Choroid plexus epithelial cell (primary cell): ENCODE results near the gene HEG1.
"Not testable (repeated sequence)": the region's sequence is repeated elsewhere in the genome, so short reads cannot be mapped to it uniquely, and the experiment has no call there.

Experiments used
- DNase-seq: peaks from one replicate; pipeline ENCODE4 v3.0.0-alpha.2; 2010; ENCODE audit warnings: low read depth
- H3K4me3 ChIP-seq: 2 replicates; pipeline ENCODE4 v1.5.1; 2011; ENCODE audit warnings: low read depth, mild to moderate bottlenecking, control low read depth, low read length, moderate library complexity
- TF ChIP-seq, protein P1 (sequence below): conservative IDR thresholded peaks from 2 replicates; pipeline ENCODE4 v1.5.1; 2011; ENCODE audit warnings: low read depth, mild to moderate bottlenecking, control low read depth, inconsistent platforms, low read length, moderate library complexity

HEG1 gene

DNA sequence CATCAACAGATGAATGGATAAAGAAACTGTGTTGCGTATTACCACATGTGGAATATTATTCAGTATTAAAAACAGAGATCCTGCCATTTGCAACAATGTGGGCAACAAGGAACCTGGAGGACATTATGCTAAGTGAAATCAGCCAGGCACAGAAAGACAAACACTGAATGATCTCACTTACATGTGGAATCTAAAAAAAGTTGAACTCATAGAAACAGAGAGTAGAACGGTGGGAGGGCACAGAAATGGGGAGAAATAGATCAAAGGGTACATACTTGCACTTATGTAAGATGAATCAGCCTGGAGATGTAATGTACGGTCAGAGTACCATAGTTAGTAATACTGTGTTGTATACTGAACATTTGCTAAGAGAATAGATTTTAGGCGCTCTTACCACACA is 91.4 kb downstream of the HEG1 start:
- TF ChIP-seq, protein P1, sequence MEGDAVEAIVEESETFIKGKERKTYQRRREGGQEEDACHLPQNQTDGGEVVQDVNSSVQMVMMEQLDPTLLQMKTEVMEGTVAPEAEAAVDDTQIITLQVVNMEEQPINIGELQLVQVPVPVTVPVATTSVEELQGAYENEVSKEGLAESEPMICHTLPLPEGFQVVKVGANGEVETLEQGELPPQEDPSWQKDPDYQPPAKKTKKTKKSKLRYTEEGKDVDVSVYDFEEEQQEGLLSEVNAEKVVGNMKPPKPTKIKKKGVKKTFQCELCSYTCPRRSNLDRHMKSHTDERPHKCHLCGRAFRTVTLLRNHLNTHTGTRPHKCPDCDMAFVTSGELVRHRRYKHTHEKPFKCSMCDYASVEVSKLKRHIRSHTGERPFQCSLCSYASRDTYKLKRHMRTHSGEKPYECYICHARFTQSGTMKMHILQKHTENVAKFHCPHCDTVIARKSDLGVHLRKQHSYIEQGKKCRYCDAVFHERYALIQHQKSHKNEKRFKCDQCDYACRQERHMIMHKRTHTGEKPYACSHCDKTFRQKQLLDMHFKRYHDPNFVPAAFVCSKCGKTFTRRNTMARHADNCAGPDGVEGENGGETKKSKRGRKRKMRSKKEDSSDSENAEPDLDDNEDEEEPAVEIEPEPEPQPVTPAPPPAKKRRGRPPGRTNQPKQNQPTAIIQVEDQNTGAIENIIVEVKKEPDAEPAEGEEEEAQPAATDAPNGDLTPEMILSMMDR: no peak
- peak; percentile 83 for DNase-seq
- H3K4me3 ChIP-seq: no peak overlapping the region

DNA sequence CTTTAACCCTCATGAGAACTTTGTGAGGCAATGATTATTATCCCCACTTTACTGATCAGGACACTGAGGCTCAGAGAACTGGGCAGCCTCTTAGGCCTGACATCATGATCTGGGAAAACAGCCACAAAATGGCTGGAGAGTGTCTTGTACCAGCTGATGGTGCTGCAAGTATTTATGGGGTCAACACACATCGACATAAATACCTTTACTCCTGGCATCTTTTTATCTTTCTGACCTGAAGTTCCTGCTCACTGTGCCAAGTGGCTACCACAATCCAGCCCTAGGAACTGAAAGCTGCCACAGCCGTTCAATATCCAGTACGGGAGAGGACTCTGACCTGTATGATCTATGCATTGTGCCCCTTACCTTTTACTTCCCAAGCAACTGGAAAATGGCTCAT is 92.0 kb downstream of the HEG1 start:
- TF ChIP-seq, protein P1: no peak
- peak; percentile 33 for DNase-seq
- H3K4me3 ChIP-seq: no peak overlapping the region

DNA sequence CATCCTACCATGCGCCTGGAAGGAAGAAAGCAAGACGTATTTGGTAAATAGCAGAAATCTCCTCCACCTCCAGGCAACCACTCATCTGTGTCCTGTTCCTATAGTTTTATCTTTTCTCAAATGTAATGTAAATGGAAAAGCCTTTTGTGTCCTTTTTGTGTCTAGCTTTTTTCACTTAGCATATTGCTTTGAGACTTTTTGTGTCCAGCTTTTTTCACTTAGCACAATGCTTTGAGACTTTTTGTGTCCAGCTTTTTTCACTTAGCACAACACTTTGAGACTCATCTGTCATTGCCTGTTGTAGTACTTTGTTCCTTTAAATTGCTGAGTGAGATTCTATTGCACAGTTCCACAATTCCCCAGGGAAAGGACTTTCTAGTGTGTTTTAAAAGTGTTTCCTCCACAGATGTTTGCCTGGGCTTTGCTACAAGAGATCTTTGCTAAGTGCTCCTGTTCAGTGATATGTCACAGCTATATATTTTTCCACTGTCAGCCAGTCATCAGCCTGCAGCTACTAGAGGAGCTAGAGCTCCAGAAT is 93.3 kb downstream of the HEG1 start:
- DNase-seq: peak; percentile 27
- no peak overlapping the region for H3K4me3 ChIP-seq
- TF ChIP-seq, protein P1: no peak

DNA sequence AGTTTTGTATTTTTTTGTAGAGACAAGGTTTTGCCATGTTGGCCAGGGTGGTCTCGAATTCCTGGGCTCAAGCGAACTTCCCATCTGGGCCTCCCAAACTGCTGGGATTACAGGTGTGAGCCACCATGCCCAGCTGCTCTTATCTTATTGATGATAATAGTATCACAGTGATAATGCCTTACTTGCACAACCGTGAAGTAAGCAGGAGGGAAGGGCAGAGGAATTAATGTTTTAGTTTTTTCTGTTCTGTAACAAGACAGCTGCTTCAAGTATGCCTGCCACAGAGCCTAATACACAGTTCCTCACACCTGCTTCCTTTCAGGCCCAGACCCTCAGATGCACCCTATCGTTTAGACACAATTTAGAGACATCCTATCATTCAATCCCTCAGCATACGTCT is 95.1 kb downstream of the HEG1 start:
- DNase-seq: no peak
- H3K4me3 ChIP-seq: no peak overlapping the region
- TF ChIP-seq, protein P1: no peak

DNA sequence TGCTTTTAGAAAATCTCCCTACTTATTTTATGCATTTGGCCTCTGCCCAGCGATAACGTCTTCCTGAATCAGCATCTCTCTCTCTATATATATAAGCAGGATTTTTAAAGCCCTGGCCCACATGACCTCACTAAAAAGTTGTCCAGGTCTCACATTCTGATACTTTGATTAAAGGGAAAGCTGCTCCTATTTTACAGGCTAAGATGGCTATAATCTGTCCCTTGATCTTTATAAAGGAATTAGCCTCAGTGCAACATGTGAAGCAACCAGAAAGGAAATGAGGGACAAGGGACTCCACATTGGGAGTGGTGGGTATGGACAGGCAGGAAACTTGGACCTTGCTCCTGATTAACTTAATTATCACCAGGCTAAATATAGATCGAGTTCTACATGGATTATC is 95.7 kb downstream of the HEG1 start:
- no peak overlapping the region for H3K4me3 ChIP-seq
- DNase-seq: no peak
- TF ChIP-seq, protein P1: no peak

DNA sequence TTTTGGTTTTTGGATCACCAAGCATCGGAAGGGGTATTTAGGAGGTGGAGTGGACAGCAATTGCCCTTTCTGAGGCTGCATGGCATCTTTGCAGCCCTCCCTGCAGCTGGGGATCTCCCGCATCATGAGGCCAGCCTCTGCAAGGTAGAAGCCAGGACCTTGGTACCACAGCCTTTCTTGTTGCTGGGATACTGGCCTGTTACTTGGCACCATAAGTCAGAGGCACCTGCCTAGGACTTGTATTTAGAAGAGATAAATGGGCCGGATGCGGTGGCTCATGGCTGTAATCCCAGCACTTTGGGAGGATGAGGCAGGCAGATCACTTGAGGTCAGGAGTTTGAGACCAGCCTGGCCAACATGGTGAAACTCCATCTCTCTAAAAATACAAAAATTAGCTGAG is 97.8 kb downstream of the HEG1 start:
- DNase-seq, H3K4me3 ChIP-seq: not testable (repeated sequence)

DNA sequence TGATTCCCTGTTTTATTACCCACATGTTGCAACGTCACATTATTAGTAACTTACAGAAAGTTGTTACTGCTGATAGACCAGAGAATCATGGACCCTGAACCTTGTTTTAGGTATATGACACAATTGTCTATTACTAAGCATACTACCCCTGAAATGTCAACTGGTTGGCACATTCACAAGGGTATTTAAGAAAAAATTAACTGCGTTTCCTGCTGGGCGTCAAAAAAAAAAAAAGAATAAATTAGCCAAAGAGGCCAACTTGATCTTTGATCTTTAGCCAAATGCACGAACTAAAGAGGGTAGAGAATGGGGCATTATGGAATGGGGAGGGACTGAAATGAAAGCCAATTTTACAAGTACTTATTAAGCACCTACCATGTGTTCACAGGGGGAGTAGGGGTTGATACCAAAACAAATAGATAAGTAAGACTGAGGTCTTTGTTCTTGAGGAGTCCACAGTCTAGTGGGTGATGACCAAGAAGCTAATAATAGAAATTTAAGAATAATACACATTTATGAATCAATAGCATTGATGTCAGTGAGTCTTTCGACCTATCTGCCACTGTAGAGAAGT is 103.4 kb downstream of the HEG1 start:
- TF ChIP-seq, protein P1: no peak
- H3K4me3 ChIP-seq: no peak overlapping the region
- DNase-seq: no peak
